Adrenal gland (tissue), 12 donors: ENCODE results near the gene AGBL1. TPM values are rescaled to one million over a fixed set of nuclear protein-coding genes. Genes with fewer than 3 reads are reported as not detected.

Experiments used
- DNase-seq, 7 donors: peaks; one replicate each; pipeline ENCODE4 v3.0.0-alpha.2; 2019 to 2020
- H3K27ac ChIP-seq, 5 donors: fragments of 200-600 bp; sonication (generic) in 4 of 5; 1 replicate in 3 of 5; 2 replicates in 2 of 5; pipeline versions ENCODE4 v1.5.1 to v1.8.0; 2016 to 2020; ENCODE audit warnings: mild to moderate bottlenecking in 1 of 5
- H3K27me3 ChIP-seq: fragments of 200-600 bp; 2 replicates; pipeline ENCODE4 v1.8.0; 2021
- H3K36me3 ChIP-seq, 2 donors: fragments of 200-600 bp; replicated peaks in 1 of 2; 1 replicate in 1 of 2; 2 replicates in 1 of 2; pipeline versions ENCODE4 v1.5.1 to v1.8.0; 2018 to 2022
- H3K4me1 ChIP-seq, 2 donors: fragments of 200-600 bp; replicated peaks in 1 of 2; 1 replicate in 1 of 2; 2 replicates in 1 of 2; pipeline versions ENCODE4 v1.5.1 to v1.8.0; 2018 to 2021
- H3K4me3 ChIP-seq, 4 donors: fragments of 200-600 bp; sonication (generic) in 3 of 4; one replicate each; pipeline ENCODE4 v1.5.1; 2016 to 2018
- H3K9me3 ChIP-seq, 3 donors: fragments of 200-600 bp; sonication (generic) in 1 of 3; replicated peaks in 1 of 3; 1 replicate in 2 of 3; 2 replicates in 1 of 3; pipeline versions ENCODE4 v1.5.1 to v1.8.0; 2016 to 2021
- CTCF ChIP-seq, 6 experiments: fragments of 450-650 bp in 4 of 6; fragments of 200-600 bp in 2 of 6; sonication (generic) in 1 of 6; IDR thresholded peaks; 1 replicate in 5 of 6; 2 replicates in 1 of 6; pipeline versions ENCODE4 v1.5.1 to v1.8.0; 2016 to 2021; ENCODE audit warnings: antibody characterized with exemption in 6 of 6, mild to moderate bottlenecking in 2 of 6, moderate library complexity in 1 of 6
- POLR2A ChIP-seq, 2 donors: fragments of 450-650 bp; IDR thresholded peaks; one replicate each; pipeline ENCODE4 v1.6.1; 2017; ENCODE audit warnings: antibody characterized with exemption in 2 of 2, mild to moderate bottlenecking in 2 of 2, moderate library complexity in 1 of 2
- WGBS, 4 donors: extraction: QIAGEN DNeasy Blood & Tissue Kit in 2 of 4; methylation state at CpG; one replicate each; pipeline versions ENCODE4 v1.1.5 to v1.1.7; 2013 to 2017; 5-methylcytosine and 5-hydroxymethylcytosine counted together
- intact Hi-C, 2 donors: fragments of 100-400 bp; cut with DNase I; formaldehyde crosslinking; loops; one replicate each; pipeline versions ENCODE4 v1.14.1 to v1.15.0; 2022 to 2023
- polyA plus RNA-seq, 3 donors: library from polyadenylated mRNA; stranded (reverse); fragments of 200-250 nt in 2 of 3; fragments of 350-450 nt in 1 of 3; fragmentation: Illumina TruSeq in 1 of 3; extraction: RNeasy Lipid Tissue Mini Kit (QIAGEN cat#74804) in 1 of 3; gene quantifications; one replicate each; pipeline ENCODE4 v1.2.3, GENCODE V29; 2013 to 2014
- total RNA-seq, 9 donors: library from RNA; depleted of rRNA in 4 of 9; stranded (reverse); fragments of >200 nt in 4 of 9; fragments of 120-200 nt in 1 of 9; fragmentation: NEBNext Ultra II Directional in 1 of 9; extraction: Animal tissue kit (Norgen Biotek cat#: 25700) in 1 of 9; gene quantifications; one replicate each; pipeline versions ENCODE4 v1.1.0 to v1.2.4, GENCODE V29; 2013 to 2023
- donor health status: healthy with polysubstance abuse.
- donor health status: Bipolar disorder and iron deficiency.
- donor health status: DM: yes; HTN: yes; CAD: no.
- donor health status: DM: no; HTN: no; CAD: no.
- donor health status: DM: no; HTN: no; CAD: no.
- donor health status: DM: yes; HTN: yes; CAD: no.

AGBL1 gene
- total and polyA plus RNA-seq, 12 donors = 0.04 to 0.07 (median 0.06) TPM; not detected in 9

GRCh38 chr15:86854176-86854575 is 774.5 kb downstream of the AGBL1 start:
- H3K4me3 ChIP-seq = no peak overlapping the region
- H3K27me3 ChIP-seq = no peaks in the 10 kb centered on the region
- 86 to 100% (median 93%) methylated on average over 1 of the region's 1 CpG for WGBS, 4 donors
- no peaks in the 10 kb centered on the region for H3K9me3 ChIP-seq
- TF ChIP-seq CTCF (IDR thresholded peaks at IDR 0.05) (no peak), POLR2A (IDR thresholded peaks at IDR 0.05) (no peak)
- no peaks in the 10 kb centered on the region for H3K36me3 ChIP-seq
- intact Hi-C loops = no loop called here
- no peaks in the 10 kb centered on the region for H3K4me1 ChIP-seq
- no peak overlapping the region for H3K27ac ChIP-seq
- no peak for DNase-seq

GRCh38 chr15:86855307-86856291 is 775.9 kb downstream of the AGBL1 start:
- WGBS, 4 donors = 60 to 68% (median 63%) methylated on average over 8 of the region's 8 CpGs
- Histone ChIP-seq H3K36me3 (no peaks in the 10 kb centered on the region), H3K27ac (no peak overlapping the region), H3K9me3 (no peaks in the 10 kb centered on the region), H3K4me3 (no peak overlapping the region), H3K27me3 (no peaks in the 10 kb centered on the region), H3K4me1 (no peaks in the 10 kb centered on the region)
- intact Hi-C loops = no loop called here
- DNase-seq = no peak
- TF ChIP-seq POLR2A (IDR thresholded peaks at IDR 0.05) = no peak
- TF ChIP-seq CTCF (IDR thresholded peaks at IDR 0.05) = no peak

GRCh38 chr15:86857701-86858100 is 778.0 kb downstream of the AGBL1 start:
- intact Hi-C loops = no loop called here
- TF ChIP-seq CTCF (IDR thresholded peaks at IDR 0.05) (no peak), POLR2A (IDR thresholded peaks at IDR 0.05) (no peak)

DNA sequence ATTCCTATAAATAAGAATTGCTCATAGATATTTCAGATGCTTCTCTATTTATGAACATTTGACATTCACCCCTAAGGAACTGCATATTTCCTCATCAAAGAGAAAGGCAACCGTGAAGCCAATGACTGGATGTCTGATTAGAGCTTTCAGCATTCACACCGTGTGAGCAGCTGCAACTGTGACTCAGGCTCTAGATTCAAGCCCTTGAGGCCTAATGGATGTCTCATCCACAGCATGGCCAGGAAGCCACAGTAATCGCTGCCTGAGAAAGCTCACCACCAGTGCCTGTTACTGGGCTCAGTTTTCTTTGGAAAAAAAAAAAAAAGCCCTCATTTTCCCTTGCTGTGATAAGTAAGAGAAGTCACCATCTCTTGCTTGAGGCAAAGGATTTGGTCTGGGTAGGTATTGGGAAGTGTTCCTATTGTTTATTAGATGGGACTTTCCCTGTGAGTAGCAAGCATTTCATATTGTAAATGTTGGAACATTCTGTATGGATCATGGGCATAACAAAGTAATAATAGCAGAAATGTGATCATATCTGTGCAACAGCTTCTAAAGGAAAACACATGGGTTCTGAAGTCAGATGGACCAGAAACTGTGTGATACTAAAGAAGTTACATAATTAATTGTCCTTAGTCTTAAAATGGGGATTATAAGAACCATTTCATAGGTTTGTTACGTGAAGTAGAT is 783.7 kb downstream of the AGBL1 start:
- Histone ChIP-seq H3K36me3 (no peaks in the 10 kb centered on the region), H3K9me3 (no peaks in the 10 kb centered on the region), H3K27me3 (no peaks in the 10 kb centered on the region), H3K4me3 (no peak overlapping the region), H3K4me1 (no peaks in the 10 kb centered on the region), H3K27ac (no peak overlapping the region)
- no peak for TF ChIP-seq CTCF (IDR thresholded peaks at IDR 0.05)
- no peak for TF ChIP-seq POLR2A (IDR thresholded peaks at IDR 0.05)
- no peak for DNase-seq
- 70 to 85% (median 76%) methylated on average over 4 of the region's 4 CpGs for WGBS, 4 donors
- intact Hi-C loops = no loop called here

More at GRCh38 chr15:86857701-86858100, 778.0 kb downstream of the AGBL1 start:
- Histone ChIP-seq H3K4me3 (no peak overlapping the region), H3K27me3 (no peaks in the 10 kb centered on the region), H3K27ac (no peak overlapping the region), H3K9me3 (no peaks in the 10 kb centered on the region), H3K36me3 (no peaks in the 10 kb centered on the region), H3K4me1 (no peaks in the 10 kb centered on the region)
- WGBS, 4 donors = 82 to 89% (median 85%) methylated on average over 4 of the region's 4 CpGs
- no peak for DNase-seq
